Measurements from ENCODE around the gene ACP1. TPM values are rescaled to one million over a fixed set of nuclear protein-coding genes. Genes with fewer than 3 reads are reported as not detected.

Gene ACP1
- polyA plus RNA-seq, 1 of the 3 experiments (the other 2 are of a cell fraction), result 88.9 TPM

DNA sequence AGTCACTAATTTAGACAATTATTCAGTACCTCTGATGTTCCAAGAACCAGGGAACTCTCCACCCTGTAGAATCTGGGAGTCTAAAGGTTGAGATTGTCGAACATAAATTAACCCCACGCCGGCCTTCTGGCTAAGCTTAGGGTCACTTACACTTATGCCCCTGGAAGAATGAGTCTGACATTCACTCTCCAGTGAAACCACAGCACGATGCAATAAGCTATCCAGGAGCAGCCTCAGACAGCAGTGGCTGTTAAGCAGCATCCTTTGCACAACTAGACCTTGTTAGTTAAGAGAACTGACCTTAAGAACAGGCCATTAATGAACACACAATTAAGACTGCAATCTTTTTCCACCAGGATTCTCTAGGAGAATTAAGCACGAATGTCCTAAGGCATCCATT lies 25.9 kb upstream of the ACP1 start:
- Histone ChIP-seq H2AFZ (ENCODE audit: low read depth) (no peak overlapping the region), H3K4me1 (ENCODE audit: control insufficient read depth in 1 of 2, insufficient read depth in 2 of 2, low read depth in 1 of 2, low read length in 1 of 2) (no peaks in the 10 kb centered on the region), H3K9ac (no peak overlapping the region), H3K36me3 (replicated peaks in 1 of 2; ENCODE audit: control insufficient read depth in 1 of 2, insufficient read depth in 2 of 2, low read length in 1 of 2) (peaks cover 31 to 51% of the 10 kb centered on the region in 2 experiments), H3K9me3 (peaks cover 4% of the 10 kb centered on the region; the same call in 1 of the 2 replicates), H3K9me2 (no peaks in the 10 kb centered on the region), H3K4me3 (ENCODE audit: low read depth in 2 of 2, low read length in 1 of 2) (no peak overlapping the region), H3K79me2 (ENCODE audit: insufficient read depth) (no peaks in the 10 kb centered on the region), H4K20me1 (ENCODE audit: insufficient read depth) (no peaks in the 10 kb centered on the region), H3F3A (replicated peaks; ENCODE audit: insufficient read depth) (no peaks in the 10 kb centered on the region), H3K27ac (ENCODE audit: low read depth in 2 of 2, low read length in 1 of 2) (no peak overlapping the region), H3K27me3 (ENCODE audit: insufficient read depth) (no peaks in the 10 kb centered on the region), H3K4me2 (no peak overlapping the region)
- 86% methylated on average over 5 of the region's 5 CpGs for WGBS (ENCODE audit: low lambda C conversion rate)
- POLR2A ChIA-PET, result no interaction called here
- TF ChIP-seq, protein P1, sequence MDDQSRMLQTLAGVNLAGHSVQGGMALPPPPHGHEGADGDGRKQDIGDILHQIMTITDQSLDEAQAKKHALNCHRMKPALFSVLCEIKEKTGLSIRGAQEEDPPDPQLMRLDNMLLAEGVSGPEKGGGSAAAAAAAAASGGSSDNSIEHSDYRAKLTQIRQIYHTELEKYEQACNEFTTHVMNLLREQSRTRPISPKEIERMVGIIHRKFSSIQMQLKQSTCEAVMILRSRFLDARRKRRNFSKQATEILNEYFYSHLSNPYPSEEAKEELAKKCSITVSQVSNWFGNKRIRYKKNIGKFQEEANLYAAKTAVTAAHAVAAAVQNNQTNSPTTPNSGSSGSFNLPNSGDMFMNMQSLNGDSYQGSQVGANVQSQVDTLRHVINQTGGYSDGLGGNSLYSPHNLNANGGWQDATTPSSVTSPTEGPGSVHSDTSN (IDR thresholded peaks at IDR 0.05), result no peak
- TF ChIP-seq GABPA (IDR thresholded peaks at IDR 0.05; ENCODE audit: low read depth) (no peak), EZH2phosphoT487 (IDR thresholded peaks at IDR 0.05; ENCODE audit: borderline replicate concordance, low read depth) (no peak), RFX5 (IDR thresholded peaks at IDR 0.05; ENCODE audit: low read length) (no peak), YY1 (IDR thresholded peaks at IDR 0.05; ENCODE audit: low read depth) (no peak), FOXM1 (IDR thresholded peaks at IDR 0.05; ENCODE audit: low read depth) (no peak), CHD2 (IDR thresholded peaks at IDR 0.05; ENCODE audit: low read length, partially characterized antibody) (no peak), RAD21 (IDR thresholded peaks at IDR 0.05; ENCODE audit: low read length) (no peak), NRF1 (IDR thresholded peaks at IDR 0.05; ENCODE audit: low read depth, low read length) (no peak), MXI1 (IDR thresholded peaks at IDR 0.05; ENCODE audit: low read depth, low read length) (no peak), ELF1 (IDR thresholded peaks at IDR 0.05) (no peak), TAF1 (IDR thresholded peaks at IDR 0.05; ENCODE audit: borderline replicate concordance, low read depth, low read length) (no peak), RCOR1 (IDR thresholded peaks at IDR 0.05; ENCODE audit: low read length) (no peak)
- TF ChIP-seq, protein P2, sequence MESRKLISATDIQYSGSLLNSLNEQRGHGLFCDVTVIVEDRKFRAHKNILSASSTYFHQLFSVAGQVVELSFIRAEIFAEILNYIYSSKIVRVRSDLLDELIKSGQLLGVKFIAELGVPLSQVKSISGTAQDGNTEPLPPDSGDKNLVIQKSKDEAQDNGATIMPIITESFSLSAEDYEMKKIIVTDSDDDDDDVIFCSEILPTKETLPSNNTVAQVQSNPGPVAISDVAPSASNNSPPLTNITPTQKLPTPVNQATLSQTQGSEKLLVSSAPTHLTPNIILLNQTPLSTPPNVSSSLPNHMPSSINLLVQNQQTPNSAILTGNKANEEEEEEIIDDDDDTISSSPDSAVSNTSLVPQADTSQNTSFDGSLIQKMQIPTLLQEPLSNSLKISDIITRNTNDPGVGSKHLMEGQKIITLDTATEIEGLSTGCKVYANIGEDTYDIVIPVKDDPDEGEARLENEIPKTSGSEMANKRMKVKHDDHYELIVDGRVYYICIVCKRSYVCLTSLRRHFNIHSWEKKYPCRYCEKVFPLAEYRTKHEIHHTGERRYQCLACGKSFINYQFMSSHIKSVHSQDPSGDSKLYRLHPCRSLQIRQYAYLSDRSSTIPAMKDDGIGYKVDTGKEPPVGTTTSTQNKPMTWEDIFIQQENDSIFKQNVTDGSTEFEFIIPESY (IDR thresholded peaks at IDR 0.05; ENCODE audit: borderline replicate concordance, low read depth), result no peak
- TF ChIP-seq, protein P3, sequence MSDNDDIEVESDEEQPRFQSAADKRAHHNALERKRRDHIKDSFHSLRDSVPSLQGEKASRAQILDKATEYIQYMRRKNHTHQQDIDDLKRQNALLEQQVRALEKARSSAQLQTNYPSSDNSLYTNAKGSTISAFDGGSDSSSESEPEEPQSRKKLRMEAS (IDR thresholded peaks at IDR 0.05; ENCODE audit: low read depth), result no peak
- TF ChIP-seq, protein P4, sequence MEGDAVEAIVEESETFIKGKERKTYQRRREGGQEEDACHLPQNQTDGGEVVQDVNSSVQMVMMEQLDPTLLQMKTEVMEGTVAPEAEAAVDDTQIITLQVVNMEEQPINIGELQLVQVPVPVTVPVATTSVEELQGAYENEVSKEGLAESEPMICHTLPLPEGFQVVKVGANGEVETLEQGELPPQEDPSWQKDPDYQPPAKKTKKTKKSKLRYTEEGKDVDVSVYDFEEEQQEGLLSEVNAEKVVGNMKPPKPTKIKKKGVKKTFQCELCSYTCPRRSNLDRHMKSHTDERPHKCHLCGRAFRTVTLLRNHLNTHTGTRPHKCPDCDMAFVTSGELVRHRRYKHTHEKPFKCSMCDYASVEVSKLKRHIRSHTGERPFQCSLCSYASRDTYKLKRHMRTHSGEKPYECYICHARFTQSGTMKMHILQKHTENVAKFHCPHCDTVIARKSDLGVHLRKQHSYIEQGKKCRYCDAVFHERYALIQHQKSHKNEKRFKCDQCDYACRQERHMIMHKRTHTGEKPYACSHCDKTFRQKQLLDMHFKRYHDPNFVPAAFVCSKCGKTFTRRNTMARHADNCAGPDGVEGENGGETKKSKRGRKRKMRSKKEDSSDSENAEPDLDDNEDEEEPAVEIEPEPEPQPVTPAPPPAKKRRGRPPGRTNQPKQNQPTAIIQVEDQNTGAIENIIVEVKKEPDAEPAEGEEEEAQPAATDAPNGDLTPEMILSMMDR (IDR thresholded peaks at IDR 0.05), result no peak
- TF ChIP-seq, protein P5, sequence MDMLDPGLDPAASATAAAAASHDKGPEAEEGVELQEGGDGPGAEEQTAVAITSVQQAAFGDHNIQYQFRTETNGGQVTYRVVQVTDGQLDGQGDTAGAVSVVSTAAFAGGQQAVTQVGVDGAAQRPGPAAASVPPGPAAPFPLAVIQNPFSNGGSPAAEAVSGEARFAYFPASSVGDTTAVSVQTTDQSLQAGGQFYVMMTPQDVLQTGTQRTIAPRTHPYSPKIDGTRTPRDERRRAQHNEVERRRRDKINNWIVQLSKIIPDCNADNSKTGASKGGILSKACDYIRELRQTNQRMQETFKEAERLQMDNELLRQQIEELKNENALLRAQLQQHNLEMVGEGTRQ (IDR thresholded peaks at IDR 0.05; ENCODE audit: borderline replicate concordance, low read depth, low read length), result no peak
- CTCF ChIA-PET, result interaction anchor here (1.0 to 3.7 kb wide), 4 partner anchors 8 to 428 kb away, joined by 3 to 22 read pairs (median 6); no protein-coding TSS in a partner anchor
- no peak for DNase-seq
